ENCODE data around the gene ZSCAN12. TPM values are rescaled to one million over a fixed set of nuclear protein-coding genes. Genes with fewer than 3 reads are reported as not detected.

Gene ZSCAN12
- total RNA-seq, 1 donor from 2014 or later = 11.8 TPM

Small RNA genes lying within 50 kb of the gene (small RNA-seq; reads per million reads assigned to genes)
- gene RNU2-45P (ENCODE audit: low replicate concordance) = not detected

Other genes with a start within 250 kb of the ZSCAN12 start
- gene ZSCAN9, start 174.5 kb downstream of the ZSCAN12 start, total RNA-seq = 21.3 TPM
- 4.8 TPM for gene ZKSCAN4, start 147.5 kb downstream of the ZSCAN12 start, total RNA-seq
- gene NKAPL, start 140.4 kb downstream of the ZSCAN12 start, total RNA-seq = 0.62 TPM
- 20.5 TPM for gene ZSCAN26, start 132.6 kb downstream of the ZSCAN12 start, total RNA-seq
- 8.5 TPM for gene PGBD1, start 118.2 kb downstream of the ZSCAN12 start, total RNA-seq
- 14.3 TPM for gene ZSCAN31, start 63.6 kb downstream of the ZSCAN12 start, total RNA-seq
- gene ZKSCAN3, start 49.8 kb downstream of the ZSCAN12 start, total RNA-seq = 9.8 TPM
- gene ZSCAN23, start 43.7 kb upstream of the ZSCAN12 start, total RNA-seq = 7.3 TPM
- not detected for gene GPX6, start 116.0 kb upstream of the ZSCAN12 start, total RNA-seq
- gene GPX5, start 126.1 kb upstream of the ZSCAN12 start, total RNA-seq = not detected

Measured in tongue (tissue), 2 donors.